HG02623 (cell line): Measurements from ENCODE around the gene RFX2.
"Not testable (repeated sequence)": the region's sequence is repeated elsewhere in the genome, so short reads cannot be mapped to it uniquely, and the experiment has no call there.

ENCODE experiments used
- ATAC-seq: cut with Tn5 transposase; IDR thresholded peaks from one replicate; pipeline ENCODE4 v1.9.1; 2021; ENCODE audit warnings: moderate library complexity; ENCODE audit not compliant: unreplicated experiment

The RFX2 gene

DNA sequence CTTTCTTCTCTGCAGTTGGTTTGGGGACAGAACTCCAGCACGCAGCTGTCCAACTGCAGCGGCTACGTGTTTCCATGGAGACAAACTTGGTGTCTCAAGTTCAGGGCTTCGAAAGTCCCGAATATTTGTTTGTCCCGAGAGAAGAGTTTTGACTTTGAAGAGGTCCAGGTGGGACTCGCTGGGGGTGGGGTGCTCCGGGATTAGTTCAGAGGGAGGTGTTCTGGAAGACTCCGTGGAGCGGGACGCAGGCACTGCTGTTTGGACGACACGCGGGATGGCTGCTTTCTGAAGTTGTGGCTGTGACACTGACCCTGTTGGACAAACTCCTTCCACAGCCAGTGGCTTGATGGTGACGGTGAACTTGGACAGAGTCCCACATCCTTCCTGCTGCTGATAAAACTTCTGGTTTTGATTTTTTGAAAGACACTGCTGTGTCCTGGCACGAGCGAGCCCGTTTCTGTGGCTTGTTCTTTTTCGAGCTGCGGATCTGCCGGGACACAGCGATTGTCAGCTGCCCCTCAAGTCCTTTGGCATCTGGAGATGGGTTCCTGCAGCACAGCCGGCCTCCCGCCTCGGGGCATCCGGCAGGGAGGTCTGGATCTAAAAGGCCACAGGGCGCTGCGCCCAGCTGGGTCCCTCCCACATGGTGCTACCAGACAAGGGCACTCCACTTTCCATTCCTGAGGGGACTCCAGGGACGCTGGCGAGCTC is 116.5 kb downstream of the RFX2 start:
- no peak for ATAC-seq

GRCh38 chr19:5993201-5993600 is 117.1 kb downstream of the RFX2 start:
- no peak for ATAC-seq

GRCh38 chr19:5992756-5993155 is 117.5 kb downstream of the RFX2 start:
- no peak for ATAC-seq

DNA sequence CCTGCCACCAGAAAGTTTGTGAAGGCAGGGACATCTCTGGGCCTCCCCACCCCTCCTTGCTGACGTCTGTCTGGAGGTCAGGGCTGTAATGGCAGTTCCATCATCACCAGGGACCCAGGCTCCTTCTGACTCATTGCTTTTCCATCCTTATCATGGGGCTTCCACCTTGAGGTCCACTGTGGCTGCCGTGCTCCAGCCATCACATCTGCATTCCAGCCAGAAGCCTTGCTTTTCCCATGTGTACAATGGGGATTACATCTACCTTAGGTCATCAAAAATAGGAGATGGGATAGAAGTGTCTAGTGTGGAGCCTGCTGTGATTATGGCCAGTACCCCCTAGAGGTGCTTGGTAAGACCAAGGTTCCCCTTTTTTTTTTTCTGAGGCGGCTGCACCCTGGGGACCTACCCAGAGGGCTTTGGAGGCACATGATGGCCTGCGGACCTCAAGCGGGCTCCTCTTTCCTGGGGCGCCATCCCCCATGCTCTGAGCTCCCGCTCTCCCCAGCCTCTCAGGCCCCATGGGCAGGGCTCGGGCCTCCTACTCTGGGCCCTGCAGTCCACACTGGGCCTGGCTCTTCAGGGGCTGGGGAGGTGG is 119.0 kb downstream of the RFX2 start:
- ATAC-seq, result no peak

GRCh38 chr19:5990289-5990797 is 120.0 kb downstream of the RFX2 start:
- ATAC-seq, result no peak

GRCh38 chr19:5989388-5990074 is 120.8 kb downstream of the RFX2 start:
- ATAC-seq, result no peak

DNA sequence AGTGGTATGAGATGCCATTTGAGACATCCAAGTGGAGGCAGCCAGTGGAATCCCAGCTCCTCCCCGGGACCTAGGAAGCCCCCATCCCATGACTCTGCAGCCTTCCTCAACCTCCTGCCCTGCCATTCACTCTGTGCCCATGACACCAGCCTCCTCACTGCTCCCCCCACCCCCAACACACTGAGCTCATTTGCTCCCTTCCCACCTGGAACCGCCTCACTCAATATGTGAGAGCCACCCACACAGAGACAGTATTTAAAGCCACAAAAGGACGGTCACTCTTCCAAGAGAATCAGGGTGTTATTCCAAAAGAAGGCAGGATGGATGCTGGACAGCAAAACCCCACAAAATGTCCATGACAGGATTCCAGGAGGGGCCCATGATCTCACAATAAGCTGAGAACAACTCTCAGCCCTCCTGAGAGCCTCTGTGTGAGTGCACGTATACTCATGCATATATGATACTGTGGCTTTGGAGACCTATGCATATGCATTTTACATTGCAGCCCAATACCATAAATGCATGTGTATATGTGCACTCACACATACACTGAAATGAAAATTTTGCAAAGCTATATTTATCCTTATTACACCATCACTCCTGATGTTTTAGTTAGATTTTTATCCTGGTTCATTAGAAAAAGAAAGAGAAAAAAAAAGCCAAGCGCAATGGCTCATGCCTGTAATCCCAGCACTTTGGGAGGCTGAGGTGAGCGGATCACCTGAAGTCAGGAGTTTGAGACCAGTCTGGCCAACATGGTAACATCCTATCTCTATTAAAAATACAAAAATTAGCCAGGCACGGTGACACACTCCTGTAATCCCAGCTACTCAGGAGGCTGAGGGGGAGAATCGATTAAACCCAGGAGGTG is 121.5 kb downstream of the RFX2 start:
- ATAC-seq, result no peak

DNA sequence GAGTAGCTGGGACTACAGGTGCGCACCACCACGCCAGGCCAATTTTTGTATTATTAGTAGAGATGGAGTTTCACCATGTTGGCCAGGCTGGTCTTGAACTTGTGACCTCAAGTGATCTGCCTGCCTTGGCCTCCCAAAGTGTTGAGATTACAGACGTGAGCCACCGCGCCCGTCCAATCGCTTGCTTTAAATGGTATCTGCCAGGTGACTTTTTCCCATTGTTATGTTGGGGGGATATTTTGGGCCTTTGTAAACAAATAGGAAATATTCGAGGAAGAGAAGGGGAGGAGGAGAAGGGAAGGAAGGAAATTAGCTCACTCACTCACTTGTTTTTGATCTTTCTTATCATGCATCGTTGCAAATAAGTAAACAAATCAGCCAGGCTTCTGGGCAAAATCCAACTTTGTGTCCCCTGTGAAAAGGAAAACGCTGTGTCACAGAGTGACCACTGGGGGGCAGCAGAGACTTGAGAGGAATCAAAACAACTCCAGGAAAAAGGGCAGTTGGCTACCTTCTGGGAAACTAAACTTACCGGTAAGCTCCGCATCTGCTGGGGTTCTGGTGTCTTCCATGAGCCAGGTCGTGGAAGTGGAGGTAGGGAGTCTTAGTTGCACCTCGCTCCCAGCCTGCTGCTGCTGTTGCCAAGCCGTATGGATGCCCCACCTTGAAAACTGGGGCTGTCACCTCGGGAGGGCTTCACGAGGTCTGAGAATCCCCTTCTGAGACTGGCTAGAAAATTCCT is 123.1 kb downstream of the RFX2 start:
- ATAC-seq, result no peak

DNA sequence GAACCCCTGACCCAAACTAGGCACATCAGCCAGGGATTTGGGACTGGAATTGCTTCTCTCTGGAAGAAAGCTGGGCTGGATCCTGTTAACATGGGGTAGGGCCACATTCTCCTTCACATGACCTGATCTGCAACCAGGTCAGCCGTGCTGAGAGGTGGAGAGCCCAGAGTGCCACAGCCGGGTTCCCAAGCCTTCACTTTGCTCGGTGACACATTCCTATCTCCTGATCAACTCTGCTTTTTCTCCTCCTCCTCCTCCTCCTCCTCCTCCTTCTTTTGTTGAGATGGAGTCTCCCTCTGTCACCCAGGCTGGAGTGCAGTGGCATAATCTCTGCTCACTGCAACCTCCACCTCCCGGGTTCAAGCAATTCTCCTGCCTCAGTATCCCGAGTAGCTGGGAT is 124.5 kb downstream of the RFX2 start:
- ATAC-seq, result not testable (repeated sequence)

GRCh38 chr19:5985098-5985783 is 125.1 kb downstream of the RFX2 start:
- no peak for ATAC-seq

DNA sequence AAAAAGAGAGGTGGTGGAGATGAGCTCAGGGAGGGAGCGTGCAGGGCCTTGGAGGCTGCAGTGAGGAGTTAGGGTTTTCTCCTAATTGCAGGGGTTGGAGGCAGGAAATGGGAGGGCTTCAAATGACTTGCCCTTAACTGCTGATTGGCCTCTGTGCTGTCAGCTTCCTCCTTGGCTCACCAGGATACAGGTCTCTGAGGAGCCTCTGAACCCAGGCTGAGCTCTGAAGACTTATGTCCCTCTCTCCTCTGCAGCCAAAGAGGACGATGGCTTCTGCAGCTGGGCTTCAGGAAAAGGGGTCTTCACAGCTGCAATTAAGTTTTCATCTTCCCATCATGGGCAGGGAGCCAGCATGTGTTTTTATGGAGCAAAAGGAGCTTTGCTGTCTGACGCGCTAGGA is 125.7 kb downstream of the RFX2 start:
- ATAC-seq, result no peak

GRCh38 chr19:5983367-5983955 is 126.8 kb downstream of the RFX2 start:
- ATAC-seq, result no peak

DNA sequence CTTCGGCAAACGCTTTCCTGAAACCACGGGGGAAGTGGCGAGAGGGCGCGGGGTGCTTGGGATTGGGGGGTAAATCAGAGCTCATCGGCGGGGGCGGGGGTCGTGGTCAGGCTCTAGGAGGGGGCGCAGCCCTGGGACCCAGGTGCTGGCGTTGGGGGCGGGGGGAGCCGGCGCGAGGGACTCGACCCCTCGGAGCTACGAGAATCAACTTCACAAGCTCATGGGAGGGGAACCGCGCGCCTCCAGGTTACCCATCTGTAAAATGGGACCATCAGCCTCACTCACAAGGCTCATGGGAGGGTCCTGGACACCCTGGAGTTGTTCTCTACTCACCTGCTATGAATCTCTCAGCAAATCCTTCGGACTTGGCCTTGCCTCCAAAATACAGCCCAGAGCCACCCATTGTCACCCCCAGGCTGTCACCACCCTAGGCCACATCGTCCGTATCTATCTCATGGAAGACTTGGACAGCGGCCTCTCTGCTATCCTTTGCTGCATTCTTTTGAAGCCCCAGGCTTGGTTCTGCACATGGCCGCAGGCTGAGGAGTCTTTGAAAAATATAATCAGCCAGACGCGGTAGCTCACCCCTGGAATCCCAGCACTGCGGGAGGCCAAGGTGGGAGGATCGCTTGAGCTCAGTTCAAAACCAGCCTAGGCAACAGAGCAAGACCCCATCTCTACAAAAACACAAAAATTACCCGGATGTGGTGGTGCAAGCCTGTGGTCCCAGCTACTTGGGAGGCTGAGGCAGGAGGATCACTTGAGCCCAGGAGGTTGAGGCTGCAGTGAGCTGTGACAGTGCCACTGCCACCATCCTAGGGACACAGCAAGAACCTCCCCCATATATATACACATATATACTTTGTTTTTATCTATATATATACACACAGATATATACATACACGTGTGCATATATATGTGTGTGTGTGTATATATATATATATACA is 131.4 kb downstream of the RFX2 start:
- no peak for ATAC-seq

DNA sequence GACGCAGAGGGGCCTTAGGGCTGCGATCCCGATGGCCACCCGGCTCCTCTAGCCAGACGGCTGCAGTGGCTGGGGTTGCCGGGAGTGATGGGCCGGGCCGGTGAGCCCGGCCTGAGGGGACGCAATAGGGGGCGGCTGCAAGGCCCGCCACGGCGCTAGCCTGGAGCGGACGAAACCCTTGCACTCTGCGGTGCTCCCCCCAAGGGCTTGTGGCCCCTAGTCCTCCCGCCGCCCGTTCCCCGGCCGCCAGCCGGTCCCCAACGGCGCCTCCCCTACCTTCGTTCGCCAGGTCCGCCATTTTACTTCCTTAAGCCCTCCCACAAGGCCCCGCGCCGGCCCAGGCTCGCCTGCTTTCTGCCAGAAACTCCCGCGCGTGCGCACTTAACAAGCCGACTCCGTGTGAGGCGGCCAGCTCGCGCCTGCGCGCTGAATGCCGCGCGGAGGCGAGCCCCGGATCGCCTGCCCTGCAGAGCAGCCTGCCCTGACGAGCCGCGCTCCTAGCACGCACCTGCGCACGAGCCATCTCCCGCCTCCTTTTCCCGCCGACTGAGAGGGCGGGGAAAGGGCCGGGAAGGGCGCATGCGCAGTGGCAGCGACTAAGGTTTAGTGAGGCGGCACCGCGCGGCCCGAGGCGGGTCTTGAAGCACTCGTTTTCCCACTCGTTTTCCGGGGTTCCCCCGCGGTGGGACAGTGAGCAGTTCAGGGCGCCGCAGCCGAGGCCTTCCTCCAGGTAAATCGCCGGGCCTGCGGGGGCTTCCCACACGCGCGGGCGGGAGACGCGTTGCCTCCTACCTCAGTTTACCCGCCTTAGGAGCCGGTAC is 132.3 kb downstream of the RFX2 start, which contains the start of gene RANBP3:
RANBP3 (minus strand) TSS at position 356 of the 821 bp plus-strand sequence; CDS start at position 298, 58 bp downstream.
- peak; percentile 88 for ATAC-seq

- ATAC-seq, result no peak
Measured at GRCh38 chr19:5977222-5977784, 133.0 kb downstream of the RFX2 start.

- ATAC-seq, result no peak
Measured at GRCh38 chr19:5976768-5977167, 133.5 kb downstream of the RFX2 start.

- no peak for ATAC-seq
Measured at GRCh38 chr19:5975388-5975728, 134.9 kb downstream of the RFX2 start.
